Spinal cord (tissue), 10 donors: ENCODE data around the gene CHRNG. TPM values are rescaled to one million over a fixed set of nuclear protein-coding genes. Genes with fewer than 3 reads are reported as not detected.

Experiments
- DNase-seq, 6 donors: peaks; one replicate each; pipeline versions ENCODE4 v3.0.0 to v3.0.0-alpha.2; 2013 to 2015; ENCODE audit warnings: low spot score in 6 of 6, low read depth in 4 of 6
- H3K27ac ChIP-seq: one replicate; pipeline ENCODE4 v1.5.1; 2013; ENCODE audit warnings: low read depth, low read length, control low read depth
- H3K27me3 ChIP-seq: one replicate; pipeline ENCODE4 v1.6.1; 2013; ENCODE audit warnings: low read length; ENCODE audit not compliant: control insufficient read depth, insufficient read depth
- H3K36me3 ChIP-seq: one replicate; pipeline ENCODE4 v1.6.1; 2013; ENCODE audit warnings: low read length; ENCODE audit not compliant: control insufficient read depth, insufficient read depth
- H3K4me1 ChIP-seq: one replicate; pipeline ENCODE4 v1.6.1; 2013; ENCODE audit warnings: low read length; ENCODE audit not compliant: control insufficient read depth, insufficient read depth
- H3K4me3 ChIP-seq: one replicate; pipeline ENCODE4 v1.5.1; 2013; ENCODE audit warnings: low read depth, low read length, control low read depth
- H3K9me3 ChIP-seq: one replicate; pipeline ENCODE4 v1.6.1; 2013; ENCODE audit warnings: low read length; ENCODE audit not compliant: control insufficient read depth, insufficient read depth
- WGBS: methylation state at CpG from one replicate; pipeline ENCODE4 v1.1.5; 2013; ENCODE audit warnings: missing lambda C conversion rate; ENCODE audit not compliant: insufficient coverage; 5-methylcytosine and 5-hydroxymethylcytosine counted together
- polyA plus RNA-seq, 2 donors: library from polyadenylated mRNA; unstranded; fragments of 120-200 nt; gene quantifications; one replicate each; pipeline ENCODE4 v1.2.1, GENCODE V29; 2013; ENCODE audit not compliant: insufficient read length in 2 of 2
- total RNA-seq, 2 donors: library from RNA; depleted of rRNA in 1 of 2; stranded (reverse); fragments of 120-200 nt in 1 of 2; fragments of >200 nt in 1 of 2; gene quantifications; one replicate each; pipeline versions ENCODE4 v1.2.3 to v1.2.4, GENCODE V29; 2013 to 2014
- donor health status: healthy.

CHRNG gene
- total and polyA plus RNA-seq, 4 donors, result 0.06 to 0.35 (median 0.35) TPM; not detected in 1

GRCh38 chr2:232495292-232495691 lies 44.2 kb upstream of the CHRNG start:
- peaks cover 19% of the 10 kb centered on the region for H3K4me1 ChIP-seq
- no peak for DNase-seq
- H3K27me3 ChIP-seq, result no peaks in the 10 kb centered on the region
- no peak overlapping the region for H3K27ac ChIP-seq
- no peaks in the 10 kb centered on the region for H3K36me3 ChIP-seq
- no peaks in the 10 kb centered on the region for H3K9me3 ChIP-seq
- no peak overlapping the region for H3K4me3 ChIP-seq
- 98% methylated on average over 5 of the region's 7 CpGs for WGBS

GRCh38 chr2:232496501-232497270 lies 42.8 kb upstream of the CHRNG start:
- H3K27ac ChIP-seq, result no peak overlapping the region
- WGBS, result 71% methylated on average over 13 of the region's 20 CpGs
- peaks cover 26% of the 10 kb centered on the region for H3K4me1 ChIP-seq
- H3K9me3 ChIP-seq, result no peaks in the 10 kb centered on the region
- H3K27me3 ChIP-seq, result no peaks in the 10 kb centered on the region
- no peaks in the 10 kb centered on the region for H3K36me3 ChIP-seq
- no peak for DNase-seq
- no peak overlapping the region for H3K4me3 ChIP-seq

GRCh38 chr2:232497348-232497747 lies 42.1 kb upstream of the CHRNG start:
- H3K4me3 ChIP-seq, result no peak overlapping the region
- no peaks in the 10 kb centered on the region for H3K9me3 ChIP-seq
- peaks cover 32% of the 10 kb centered on the region for H3K4me1 ChIP-seq
- H3K36me3 ChIP-seq, result no peaks in the 10 kb centered on the region
- DNase-seq, result peak in 1 of 6 donors; percentile 76
- WGBS, result 59% methylated on average over 9 of the region's 13 CpGs
- no peaks in the 10 kb centered on the region for H3K27me3 ChIP-seq
- no peak overlapping the region for H3K27ac ChIP-seq

GRCh38 chr2:232498452-232498851 lies 41.0 kb upstream of the CHRNG start:
- no peak overlapping the region for H3K4me3 ChIP-seq
- H3K27me3 ChIP-seq, result peaks cover 4% of the 10 kb centered on the region
- WGBS, result 96% methylated on average over 3 of the region's 3 CpGs
- H3K9me3 ChIP-seq, result no peaks in the 10 kb centered on the region
- peaks cover 40% of the 10 kb centered on the region for H3K4me1 ChIP-seq
- H3K27ac ChIP-seq, result no peak overlapping the region
- DNase-seq, result no peak
- H3K36me3 ChIP-seq, result no peaks in the 10 kb centered on the region

GRCh38 chr2:232501331-232501771 lies 38.1 kb upstream of the CHRNG start:
- H3K27me3 ChIP-seq, result peaks cover 20% of the 10 kb centered on the region
- no CpG with 5 or more reads among the region's 9 CpGs for WGBS
- DNase-seq, result peak in 1 of 6 donors; percentile 34
- no peak overlapping the region for H3K27ac ChIP-seq
- no peak overlapping the region for H3K4me3 ChIP-seq
- H3K4me1 ChIP-seq, result peaks cover 47% of the 10 kb centered on the region
- H3K36me3 ChIP-seq, result no peaks in the 10 kb centered on the region
- no peaks in the 10 kb centered on the region for H3K9me3 ChIP-seq

- Histone ChIP-seq H3K36me3 (no peaks in the 10 kb centered on the region), H3K27ac (no peak overlapping the region), H3K4me1 (peaks cover 47% of the 10 kb centered on the region), H3K9me3 (no peaks in the 10 kb centered on the region), H3K4me3 (no peak overlapping the region), H3K27me3 (peaks cover 20% of the 10 kb centered on the region)
- DNase-seq, result peak in 1 of 6 donors; percentile 79
- WGBS, result 10% methylated on average over 8 of the region's 10 CpGs
Measured at GRCh38 chr2:232501794-232502390, 37.6 kb upstream of the CHRNG start.

GRCh38 chr2:232502511-232502910 lies 37.0 kb upstream of the CHRNG start:
- H3K36me3 ChIP-seq, result no peaks in the 10 kb centered on the region
- peak in 1 of 6 donors; percentile 85 for DNase-seq
- H3K9me3 ChIP-seq, result no peaks in the 10 kb centered on the region
- WGBS, result 4% methylated on average over 13 of the region's 21 CpGs
- H3K4me1 ChIP-seq, result peaks cover 42% of the 10 kb centered on the region
- H3K4me3 ChIP-seq, result no peak overlapping the region
- H3K27me3 ChIP-seq, result peaks cover 20% of the 10 kb centered on the region
- no peak overlapping the region for H3K27ac ChIP-seq

GRCh38 chr2:232502911-232503808 lies 36.3 kb upstream of the CHRNG start:
- peaks cover 47% of the 10 kb centered on the region for H3K4me1 ChIP-seq
- no peak overlapping the region for H3K27ac ChIP-seq
- H3K4me3 ChIP-seq, result peak overlapping the region; percentile 42
- peak in 3 of 6 donors; percentile 33 to 86 (median 77) for DNase-seq
- no peaks in the 10 kb centered on the region for H3K36me3 ChIP-seq
- H3K27me3 ChIP-seq, result peaks cover 20% of the 10 kb centered on the region
- WGBS, result under 1% methylated on average over 56 of the region's 75 CpGs
- no peaks in the 10 kb centered on the region for H3K9me3 ChIP-seq

- Histone ChIP-seq H3K4me1 (peaks cover 47% of the 10 kb centered on the region), H3K27me3 (peaks cover 20% of the 10 kb centered on the region), H3K27ac (no peak overlapping the region), H3K36me3 (no peaks in the 10 kb centered on the region), H3K9me3 (no peaks in the 10 kb centered on the region), H3K4me3 (peak overlapping the region; percentile 42)
- WGBS, result 15% methylated on average over 15 of the region's 16 CpGs
- peak in 1 of 6 donors; percentile 31 for DNase-seq
Measured at GRCh38 chr2:232503809-232504323, 35.6 kb upstream of the CHRNG start.
